Iris pigment epithelial cell (primary cell): Measurements from ENCODE around the gene CEP63.
A peak's percentile ranks its signal among the peaks of the same experiment; 100 is the strongest.

Experiments used
- DNase-seq: peaks from one replicate; pipeline ENCODE4 v3.0.0-alpha.2; 2011; ENCODE audit warnings: low read depth

The CEP63 gene

GRCh38 chr3:134468519-134468918 is 17.3 kb upstream of the CEP63 start:
- no peak for DNase-seq

- peak; percentile 48 for DNase-seq
These were observed 14.2 kb upstream of the CEP63 start for GRCh38 chr3:134471521-134472193.

- no peak for DNase-seq
These were observed 13.0 kb upstream of the CEP63 start for GRCh38 chr3:134472831-134473230.

- DNase-seq = peak; percentile 65
These were observed 11.8 kb upstream of the CEP63 start for GRCh38 chr3:134473868-134474546.

GRCh38 chr3:134474956-134475355 is 10.9 kb upstream of the CEP63 start:
- no peak for DNase-seq

GRCh38 chr3:134476306-134476705 is 9.6 kb upstream of the CEP63 start:
- DNase-seq = no peak

GRCh38 chr3:134477002-134477401 is 8.9 kb upstream of the CEP63 start:
- DNase-seq = no peak

GRCh38 chr3:134477938-134478337 is 7.9 kb upstream of the CEP63 start:
- no peak for DNase-seq

- no peak for DNase-seq
These were observed 5.3 kb upstream of the CEP63 start for GRCh38 chr3:134480546-134480945.

- no peak for DNase-seq
These were observed 4.7 kb upstream of the CEP63 start for GRCh38 chr3:134481166-134481565.

GRCh38 chr3:134482622-134483021 is 3.2 kb upstream of the CEP63 start:
- no peak for DNase-seq

- peak; percentile 88 for DNase-seq
These were observed 2.5 kb upstream of the CEP63 start for GRCh38 chr3:134483195-134483900.

GRCh38 chr3:134485075-134485717 is 661 bp upstream of the CEP63 start:
- no peak for DNase-seq

- DNase-seq = peak; percentile 64
These were observed 752 bp downstream of the CEP63 start for GRCh38 chr3:134486577-134487041.

GRCh38 chr3:134487406-134487805 is 1.5 kb downstream of the CEP63 start:
- no peak for DNase-seq

- DNase-seq = peak; percentile 74
These were observed 8.6 kb downstream of the CEP63 start for GRCh38 chr3:134494495-134494894.

- DNase-seq = no peak
These were observed 10.1 kb downstream of the CEP63 start for GRCh38 chr3:134495980-134496379.

GRCh38 chr3:134496471-134497071 is 10.7 kb downstream of the CEP63 start:
- peak; percentile 37 for DNase-seq

- no peak for DNase-seq
These were observed 17.4 kb downstream of the CEP63 start for GRCh38 chr3:134503266-134503665.

GRCh38 chr3:134504132-134504531 is 18.3 kb downstream of the CEP63 start:
- no peak for DNase-seq

GRCh38 chr3:134505485-134505884 is 19.6 kb downstream of the CEP63 start:
- DNase-seq = no peak

- DNase-seq = no peak
These were observed 25.6 kb downstream of the CEP63 start for GRCh38 chr3:134511500-134511899.
